Bronchial epithelial cell (primary cell): ENCODE data around the gene PKHD1. TPM values are rescaled to one million over a fixed set of nuclear protein-coding genes. Genes with fewer than 3 reads are reported as not detected.

ENCODE experiments used
- DNase-seq: peaks from one replicate; pipeline ENCODE4 v3.0.0-alpha.2; 2010; ENCODE audit warnings: low read depth
- FAIRE-seq: peaks from 2 replicates; lab custom pipeline; 2011; peaks lifted over from hg19 to GRCh38; lab: Jason Lieb, UNC
- H3K27me3 ChIP-seq: 2 replicates; pipeline ENCODE4 v1.5.1; 2011; ENCODE audit warnings: low read length; ENCODE audit not compliant: control insufficient read depth, insufficient read depth
- H3K36me3 ChIP-seq: 2 replicates; pipeline ENCODE4 v1.5.1; 2011; ENCODE audit warnings: low read length; ENCODE audit not compliant: control insufficient read depth, insufficient read depth
- H3K4me3 ChIP-seq: 2 replicates; pipeline ENCODE4 v1.5.1; 2011; ENCODE audit warnings: mild to moderate bottlenecking, low read depth, low read length, control low read depth
- CTCF ChIP-seq: IDR thresholded peaks from 2 replicates; pipeline ENCODE4 v1.5.1; 2011; ENCODE audit warnings: mild to moderate bottlenecking, moderate library complexity, low read length, control low read depth, inconsistent platforms; ENCODE audit not compliant: insufficient read depth, severe bottlenecking
- total RNA-seq: library from RNA; depleted of rRNA; stranded (reverse); fragments of >200 nt; gene quantifications from 2 replicates; pipeline ENCODE4 v1.2.1, GENCODE V29; 2014

The PKHD1 gene
- total RNA-seq, 1 donor from 2014 or later, result not detected

- FAIRE-seq, result no peak
- H3K4me3 ChIP-seq, result no peak overlapping the region
Measured at GRCh38 chr6:52053038-52053695, 34.2 kb downstream of the PKHD1 start.

GRCh38 chr6:52050051-52050405, 37.4 kb downstream of the PKHD1 start:
- Histone ChIP-seq H3K4me3 (no peak overlapping the region), H3K36me3 (no peaks in the 10 kb centered on the region), H3K27me3 (no peaks in the 10 kb centered on the region)
- no peak for FAIRE-seq
- TF ChIP-seq CTCF, result no peak
- no peak for DNase-seq

More at GRCh38 chr6:52053038-52053695, 34.2 kb downstream of the PKHD1 start:
- H3K27me3 ChIP-seq, result no peaks in the 10 kb centered on the region
- TF ChIP-seq CTCF, result no peak
- no peaks in the 10 kb centered on the region for H3K36me3 ChIP-seq
- no peak for DNase-seq

GRCh38 chr6:52049252-52050050, 38.0 kb downstream of the PKHD1 start:
- DNase-seq, result peak; percentile 40
- no peak for FAIRE-seq

GRCh38 chr6:52046456-52046855, 41.0 kb downstream of the PKHD1 start:
- TF ChIP-seq CTCF, result no peak
- no peaks in the 10 kb centered on the region for H3K36me3 ChIP-seq
- H3K4me3 ChIP-seq, result no peak overlapping the region
- no peaks in the 10 kb centered on the region for H3K27me3 ChIP-seq
- DNase-seq, result no peak
- no peak for FAIRE-seq

More at GRCh38 chr6:52049252-52050050, 38.0 kb downstream of the PKHD1 start:
- TF ChIP-seq CTCF, result peak; percentile 57
- no peaks in the 10 kb centered on the region for H3K27me3 ChIP-seq
- H3K36me3 ChIP-seq, result no peaks in the 10 kb centered on the region
- H3K4me3 ChIP-seq, result no peak overlapping the region

- no peak for FAIRE-seq
- DNase-seq, result no peak
- Histone ChIP-seq H3K36me3 (no peaks in the 10 kb centered on the region), H3K27me3 (no peaks in the 10 kb centered on the region), H3K4me3 (no peak overlapping the region)
- TF ChIP-seq CTCF, result no peak
Measured at GRCh38 chr6:52045481-52045880, 41.9 kb downstream of the PKHD1 start.
